Kidney (tissue), 14 donors: ENCODE data around the gene AMH. TPM values are rescaled to one million over a fixed set of nuclear protein-coding genes. Genes with fewer than 3 reads are reported as not detected.

ENCODE experiments used
- DNase-seq, 5 donors: peaks; one replicate each; pipeline ENCODE4 v3.0.0-alpha.2; 2013 to 2020
- FAIRE-seq: peaks from 2 replicates; lab custom pipeline; 2012; peaks lifted over from hg19 to GRCh38; lab: Jason Lieb, UNC
- H3K27ac ChIP-seq, 2 donors: one replicate each; pipeline ENCODE4 v1.7.0; 2013; ENCODE audit warnings: low read depth in 2 of 2, low read length in 2 of 2, inconsistent platforms in 1 of 2
- H3K27me3 ChIP-seq: one replicate; pipeline ENCODE4 v1.7.1; 2013; ENCODE audit warnings: low read length, inconsistent platforms; ENCODE audit not compliant: control insufficient read depth, insufficient read depth
- H3K36me3 ChIP-seq, 3 donors: one replicate each; pipeline versions ENCODE4 v1.7.0 to v1.7.1; 2013; ENCODE audit warnings: low read length in 3 of 3, control low read depth in 1 of 3, inconsistent platforms in 1 of 3; ENCODE audit not compliant: insufficient read depth in 3 of 3, control insufficient read depth in 2 of 3
- H3K4me1 ChIP-seq, 3 donors: one replicate each; pipeline versions ENCODE4 v1.7.0 to v1.7.1; 2013; ENCODE audit warnings: low read length in 3 of 3, inconsistent platforms in 1 of 3, low read depth in 1 of 3; ENCODE audit not compliant: control insufficient read depth in 2 of 3, insufficient read depth in 2 of 3
- H3K4me3 ChIP-seq, 3 donors: one replicate each; pipeline versions ENCODE4 v1.7.0 to v1.8.1; 2013; ENCODE audit warnings: low read length in 3 of 3, control low read depth in 1 of 3, inconsistent platforms in 1 of 3
- H3K9ac ChIP-seq, 3 donors: one replicate each; pipeline versions ENCODE4 v1.7.0 to v1.7.1; 2013; ENCODE audit warnings: low read length in 3 of 3, control low read depth in 1 of 3, inconsistent platforms in 1 of 3
- H3K9me3 ChIP-seq, 3 donors: one replicate each; pipeline versions ENCODE4 v1.7.0 to v1.7.1; 2013; ENCODE audit warnings: low read length in 3 of 3, control low read depth in 1 of 3, inconsistent platforms in 1 of 3; ENCODE audit not compliant: control insufficient read depth in 2 of 3, insufficient read depth in 1 of 3
- intact Hi-C: fragments of 100-400 bp; cut with DNase I; formaldehyde crosslinking; loops from one replicate; pipeline ENCODE4 v1.11.1; 2022
- microRNA-seq: library from miRNA; unstranded; fragments of <30 nt; microRNA quantifications from one replicate; pipeline ENCODE4 v1.2.0, GENCODE V29; 2020
- polyA plus RNA-seq: library from polyadenylated mRNA; stranded (reverse); fragments of 350-450 nt; fragmentation: Illumina TruSeq; extraction: RNeasy Lipid Tissue Mini Kit (QIAGEN cat#74804); gene quantifications from one replicate; pipeline ENCODE4 v1.2.3, GENCODE V29; 2014; ENCODE audit warnings: low read depth, low replicate concordance; ENCODE audit not compliant: insufficient read depth
- total RNA-seq: library from RNA; stranded (reverse); fragmentation: NEBNext Ultra II Directional; extraction: Animal tissue kit (Norgen Biotek cat#: 25700); gene quantifications from one replicate; pipeline ENCODE4 v1.2.1, GENCODE V29; 2021
- TF ChIP-seq, protein P1 (sequence below): IDR thresholded peaks from 3 replicates; pipeline ENCODE4 v1.5.1; 2012; ENCODE audit warnings: mild to moderate bottlenecking, moderate library complexity, borderline replicate concordance; ENCODE audit not compliant: insufficient read depth; ENCODE audit errors: extremely low read depth
- donor health status: control.
- donor health status: control.
- donor health status: control.
- donor health status: control.
- donor health status: control.
- donor health status: DM: yes; HTN: yes; CAD: no.
- donor health status: Normal renal cell carcinoma (clear cell type).

AMH gene
- total and polyA plus RNA-seq, 2 donors from 2014 or later: 0.60 to 1.0 TPM

DNA sequence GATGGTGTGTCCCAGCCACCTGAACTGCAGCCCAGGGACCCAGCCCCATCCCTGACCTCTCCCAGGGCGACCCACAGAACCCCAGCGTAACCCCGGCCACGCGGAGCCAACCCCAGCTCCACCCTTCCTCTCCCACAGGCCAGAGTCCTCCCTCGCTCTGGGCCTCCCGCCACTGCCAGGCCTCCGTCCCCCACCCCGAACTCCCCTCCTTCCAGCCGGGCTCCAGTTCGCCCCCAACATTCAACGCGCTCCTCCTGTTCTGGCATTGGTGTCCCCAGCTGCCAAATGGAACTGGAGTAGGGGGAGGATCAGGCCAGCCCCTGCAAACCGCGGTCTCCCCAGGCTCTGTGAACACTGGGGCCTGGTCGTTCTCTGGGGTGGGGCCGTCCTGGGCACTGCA is 51.4 kb downstream of the AMH start:
- Histone ChIP-seq H3K9ac (no peak overlapping the region), H3K27me3 (peaks cover 11% of the 10 kb centered on the region), H3K27ac (no peak overlapping the region), H3K9me3 (no peaks in the 10 kb centered on the region), H3K4me1 (peaks cover 0 to 3% (median 0%) of the 10 kb centered on the region in 3 donors), H3K4me3 (no peak overlapping the region), H3K36me3 (no peaks in the 10 kb centered on the region)
- FAIRE-seq: no peak
- intact Hi-C loops: no loop called here
- DNase-seq: no peak
- TF ChIP-seq, protein P1, sequence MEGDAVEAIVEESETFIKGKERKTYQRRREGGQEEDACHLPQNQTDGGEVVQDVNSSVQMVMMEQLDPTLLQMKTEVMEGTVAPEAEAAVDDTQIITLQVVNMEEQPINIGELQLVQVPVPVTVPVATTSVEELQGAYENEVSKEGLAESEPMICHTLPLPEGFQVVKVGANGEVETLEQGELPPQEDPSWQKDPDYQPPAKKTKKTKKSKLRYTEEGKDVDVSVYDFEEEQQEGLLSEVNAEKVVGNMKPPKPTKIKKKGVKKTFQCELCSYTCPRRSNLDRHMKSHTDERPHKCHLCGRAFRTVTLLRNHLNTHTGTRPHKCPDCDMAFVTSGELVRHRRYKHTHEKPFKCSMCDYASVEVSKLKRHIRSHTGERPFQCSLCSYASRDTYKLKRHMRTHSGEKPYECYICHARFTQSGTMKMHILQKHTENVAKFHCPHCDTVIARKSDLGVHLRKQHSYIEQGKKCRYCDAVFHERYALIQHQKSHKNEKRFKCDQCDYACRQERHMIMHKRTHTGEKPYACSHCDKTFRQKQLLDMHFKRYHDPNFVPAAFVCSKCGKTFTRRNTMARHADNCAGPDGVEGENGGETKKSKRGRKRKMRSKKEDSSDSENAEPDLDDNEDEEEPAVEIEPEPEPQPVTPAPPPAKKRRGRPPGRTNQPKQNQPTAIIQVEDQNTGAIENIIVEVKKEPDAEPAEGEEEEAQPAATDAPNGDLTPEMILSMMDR: no peak

Small RNA genes within 50 kb of the gene (microRNA-seq; reads per million reads assigned to microRNA genes)
- gene MIR1227 (1.0 reads per million), gene MIR4321 (not detected)

Other genes starting within 250 kb of the AMH start
- gene BTBD2, start 233.6 kb upstream of the AMH start, total RNA-seq: 70.3 TPM
- gene BTBD2, start 233.6 kb upstream of the AMH start, polyA plus RNA-seq: 57.0 TPM
- 190 TPM for gene MKNK2, start 198.1 kb upstream of the AMH start, total RNA-seq
- 67.2 TPM for gene MKNK2, start 198.1 kb upstream of the AMH start, polyA plus RNA-seq
- gene MOB3A, start 153.0 kb upstream of the AMH start, total RNA-seq: 59.7 TPM
- gene MOB3A, start 153.0 kb upstream of the AMH start, polyA plus RNA-seq: 16.9 TPM
- gene IZUMO4, start 152.4 kb upstream of the AMH start, total RNA-seq: 4.3 TPM
- gene IZUMO4, start 152.4 kb upstream of the AMH start, polyA plus RNA-seq: 8.9 TPM
- gene AP3D1, start 97.8 kb upstream of the AMH start, total RNA-seq: 125 TPM
- 68.4 TPM for gene AP3D1, start 97.8 kb upstream of the AMH start, polyA plus RNA-seq
- 32.0 TPM for gene DOT1L, start 85.4 kb upstream of the AMH start, total RNA-seq
- gene DOT1L, start 85.4 kb upstream of the AMH start, polyA plus RNA-seq: 5.7 TPM
- gene PLEKHJ1, start 13.0 kb upstream of the AMH start, total RNA-seq: 59.7 TPM
- gene PLEKHJ1, start 13.0 kb upstream of the AMH start, polyA plus RNA-seq: 156 TPM
- gene SF3A2, start 12.5 kb upstream of the AMH start, total RNA-seq: 64.1 TPM
- gene SF3A2, start 12.5 kb upstream of the AMH start, polyA plus RNA-seq: 25.7 TPM
- gene JSRP1, start 7.1 kb downstream of the AMH start, total RNA-seq: 5.0 TPM
- gene JSRP1, start 7.1 kb downstream of the AMH start, polyA plus RNA-seq: 0.37 TPM
- gene PEAK3, start 32.9 kb downstream of the AMH start, total RNA-seq: 2.1 TPM
- not detected for gene PEAK3, start 32.9 kb downstream of the AMH start, polyA plus RNA-seq
- 0.09 TPM for gene LINGO3, start 58.8 kb downstream of the AMH start, total RNA-seq
- not detected for gene LINGO3, start 58.8 kb downstream of the AMH start, polyA plus RNA-seq
- 54.0 TPM for gene LSM7, start 79.3 kb downstream of the AMH start, total RNA-seq
- gene LSM7, start 79.3 kb downstream of the AMH start, polyA plus RNA-seq: 160 TPM
- gene SPPL2B, start 79.4 kb downstream of the AMH start, total RNA-seq: 94.1 TPM
- gene SPPL2B, start 79.4 kb downstream of the AMH start, polyA plus RNA-seq: 25.3 TPM
- not detected for gene TMPRSS9, start 110.9 kb downstream of the AMH start, total RNA-seq
- gene TMPRSS9, start 110.9 kb downstream of the AMH start, polyA plus RNA-seq: not detected
- gene TIMM13, start 178.3 kb downstream of the AMH start, total RNA-seq: 69.7 TPM
- gene TIMM13, start 178.3 kb downstream of the AMH start, polyA plus RNA-seq: 188 TPM
- gene LMNB2, start 207.6 kb downstream of the AMH start, total RNA-seq: 27.6 TPM
- gene LMNB2, start 207.6 kb downstream of the AMH start, polyA plus RNA-seq: 9.0 TPM
- gene GADD45B, start 226.8 kb downstream of the AMH start, total RNA-seq: 88.5 TPM
- gene GADD45B, start 226.8 kb downstream of the AMH start, polyA plus RNA-seq: 149 TPM